ENCODE results near the gene RPUSD1. TPM values are rescaled to one million over a fixed set of nuclear protein-coding genes. Genes with fewer than 3 reads are reported as not detected.
A peak's percentile ranks its signal among the peaks of the same experiment; 100 is the strongest.
"Not testable (repeated sequence)": the region's sequence is repeated elsewhere in the genome, so short reads cannot be mapped to it uniquely, and the experiment has no call there.

Gene RPUSD1
- total RNA-seq, 1 experiment from 2014 or later, result 114 TPM

DNA sequence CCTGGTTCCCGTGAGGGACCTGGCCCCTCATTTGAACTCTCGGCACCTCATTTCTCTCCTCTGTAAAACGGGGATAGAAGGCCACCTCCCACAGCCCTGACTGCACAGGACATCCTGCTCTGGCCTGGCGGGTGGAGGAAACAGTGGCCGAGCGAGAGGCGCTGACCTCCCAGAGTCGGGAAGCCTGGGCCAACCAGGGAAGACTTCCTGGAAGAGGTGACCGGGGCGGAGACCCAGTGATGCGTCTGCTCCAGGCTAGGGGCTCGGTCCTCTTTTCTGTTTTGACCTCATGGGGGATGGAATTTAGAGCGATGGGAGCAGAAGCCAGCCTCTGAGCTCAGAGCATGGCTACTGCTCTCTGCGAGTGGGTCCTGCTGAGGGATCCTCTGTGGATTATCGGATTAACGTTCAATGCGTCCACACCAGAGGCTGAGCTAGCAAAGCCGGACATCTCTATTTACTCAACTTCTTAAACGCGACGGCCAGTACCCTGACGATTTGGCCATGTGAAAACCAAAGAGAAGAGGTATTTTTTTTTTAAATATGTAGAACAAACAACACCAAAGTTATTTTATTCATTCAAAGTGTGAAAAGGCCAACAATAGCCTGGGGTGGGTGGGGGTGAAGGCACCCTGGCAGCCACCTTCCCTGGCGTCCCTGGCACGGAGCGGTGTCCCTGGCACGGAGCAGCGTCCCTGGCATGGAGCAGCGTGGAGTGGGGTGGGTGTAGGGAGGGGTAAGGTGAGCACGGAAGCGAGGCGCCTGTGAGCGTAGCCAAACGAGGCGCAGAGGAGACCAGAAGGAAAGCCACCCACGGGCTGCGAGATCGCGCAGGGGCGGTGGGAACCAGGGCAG lies 36.8 kb downstream of the RPUSD1 start:
- no peak for DNase-seq (ENCODE audit: low read depth)

DNA sequence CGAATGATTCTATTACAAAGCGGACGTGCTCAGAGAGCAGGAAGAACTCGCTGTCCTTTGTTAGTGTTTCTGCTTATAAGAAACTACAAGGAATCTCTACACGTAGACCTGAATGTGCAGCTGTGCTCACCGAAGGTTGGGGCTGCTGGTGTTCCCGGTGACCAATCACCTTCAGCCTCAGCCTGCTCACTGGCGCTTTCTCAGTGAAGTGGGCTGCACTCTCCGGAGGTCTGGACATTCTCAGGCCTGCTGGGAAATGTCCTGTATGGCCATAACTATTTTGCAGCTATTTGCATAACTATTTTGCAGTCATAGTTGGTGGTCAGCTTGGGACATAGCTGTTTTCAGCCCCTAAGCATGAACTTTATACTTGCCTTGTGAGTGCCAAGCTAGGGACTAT lies 37.7 kb downstream of the RPUSD1 start:
- no peak for DNase-seq (ENCODE audit: low read depth)

DNA sequence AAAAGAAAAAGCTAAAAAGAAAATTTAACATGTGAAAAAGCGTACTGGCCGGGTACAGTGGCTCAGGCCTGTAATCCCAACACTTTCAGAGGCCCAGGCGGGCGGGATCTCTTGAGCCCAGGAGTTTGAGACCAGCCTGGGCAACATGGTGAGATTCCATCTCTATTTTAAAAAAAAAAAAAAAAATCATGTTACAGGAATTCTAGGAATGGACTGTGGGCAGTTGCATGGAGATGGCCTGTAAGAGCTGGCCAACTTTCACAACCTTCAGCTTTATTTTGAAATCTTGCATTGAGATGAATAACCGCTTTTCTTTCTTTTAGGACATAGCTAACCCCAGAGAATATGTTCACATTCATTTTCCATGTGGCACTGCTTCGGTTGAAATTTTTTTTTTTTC lies 39.2 kb downstream of the RPUSD1 start:
- no peak for DNase-seq (ENCODE audit: low read depth)

DNA sequence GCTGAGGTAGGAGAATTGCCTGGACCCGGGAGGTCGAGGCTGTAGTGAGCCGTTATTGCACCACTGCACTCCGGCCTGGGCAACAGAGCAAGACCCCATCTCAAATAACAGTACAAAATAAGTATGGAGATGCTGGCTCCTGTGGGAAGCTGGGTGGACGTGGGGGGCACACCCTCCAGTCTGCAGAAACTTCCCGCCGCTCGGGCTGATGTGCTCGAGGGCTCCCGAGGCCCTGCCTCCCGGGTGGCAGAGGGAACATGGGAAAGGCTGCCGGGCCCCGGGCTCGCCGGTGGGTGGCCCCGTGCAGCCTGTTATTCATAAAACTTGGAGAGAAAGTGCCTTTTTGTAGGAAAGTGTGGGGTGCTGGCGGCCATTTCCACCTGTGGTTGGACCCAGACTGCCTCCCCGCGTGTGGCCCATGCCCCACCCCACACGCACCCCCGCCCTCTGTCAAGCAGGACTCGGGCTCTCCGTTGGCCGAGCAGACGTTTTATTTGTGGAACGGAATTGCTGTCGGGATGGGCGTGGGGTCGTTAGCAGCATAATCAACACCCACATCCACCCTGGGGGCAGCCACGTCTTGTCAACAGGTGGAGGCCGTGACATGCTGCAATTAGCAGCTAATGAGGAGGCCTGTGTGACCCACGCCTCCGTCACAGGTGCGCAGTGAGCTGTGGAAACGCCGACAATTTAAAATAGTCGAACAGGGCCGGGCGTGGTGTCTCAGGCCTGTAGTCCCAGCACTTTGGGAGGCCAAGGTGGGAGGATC lies 40.0 kb downstream of the RPUSD1 start:
- DNase-seq (ENCODE audit: low read depth), result no peak

DNA sequence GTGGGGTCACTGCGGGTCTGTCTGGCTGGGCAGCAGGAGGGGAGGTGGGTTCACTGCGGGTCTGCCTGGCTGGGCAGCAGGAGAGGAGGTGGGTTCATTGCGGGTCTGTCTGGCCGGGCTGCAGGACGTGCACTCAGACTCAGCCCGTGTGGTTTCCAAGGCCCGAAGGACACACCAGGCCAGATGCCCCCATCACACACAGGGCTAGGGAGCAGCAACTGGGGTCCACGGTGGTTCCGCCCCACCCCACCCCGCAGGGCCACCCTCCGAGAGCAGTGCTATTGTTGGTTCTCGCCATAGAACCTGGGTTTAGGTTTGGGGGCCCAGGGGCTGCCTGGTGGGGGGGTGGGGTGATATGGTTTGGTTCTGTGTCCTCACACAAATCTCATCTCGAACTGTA lies 41.5 kb downstream of the RPUSD1 start:
- DNase-seq (ENCODE audit: low read depth), result no peak

DNA sequence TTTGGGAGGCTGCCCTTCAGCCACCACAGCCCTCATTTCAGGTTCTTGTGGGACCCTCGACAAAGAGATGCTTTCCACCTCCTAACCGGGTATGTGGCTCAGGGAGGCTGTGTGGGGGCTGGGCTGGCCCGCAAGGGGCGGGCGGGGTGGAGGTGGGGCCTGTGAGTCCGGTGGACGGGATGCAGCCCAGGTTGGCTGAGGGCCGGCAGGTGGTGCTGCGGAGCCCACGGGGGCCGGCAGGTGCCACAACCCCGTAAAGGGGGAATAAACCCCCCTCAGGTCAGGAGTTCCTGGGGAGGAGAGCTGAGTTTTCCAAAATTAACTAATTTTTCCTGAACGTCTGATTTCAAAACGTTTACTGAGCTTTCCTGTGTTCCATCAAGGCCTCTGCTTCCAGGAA lies 42.4 kb downstream of the RPUSD1 start:
- no peak for DNase-seq (ENCODE audit: low read depth)

DNA sequence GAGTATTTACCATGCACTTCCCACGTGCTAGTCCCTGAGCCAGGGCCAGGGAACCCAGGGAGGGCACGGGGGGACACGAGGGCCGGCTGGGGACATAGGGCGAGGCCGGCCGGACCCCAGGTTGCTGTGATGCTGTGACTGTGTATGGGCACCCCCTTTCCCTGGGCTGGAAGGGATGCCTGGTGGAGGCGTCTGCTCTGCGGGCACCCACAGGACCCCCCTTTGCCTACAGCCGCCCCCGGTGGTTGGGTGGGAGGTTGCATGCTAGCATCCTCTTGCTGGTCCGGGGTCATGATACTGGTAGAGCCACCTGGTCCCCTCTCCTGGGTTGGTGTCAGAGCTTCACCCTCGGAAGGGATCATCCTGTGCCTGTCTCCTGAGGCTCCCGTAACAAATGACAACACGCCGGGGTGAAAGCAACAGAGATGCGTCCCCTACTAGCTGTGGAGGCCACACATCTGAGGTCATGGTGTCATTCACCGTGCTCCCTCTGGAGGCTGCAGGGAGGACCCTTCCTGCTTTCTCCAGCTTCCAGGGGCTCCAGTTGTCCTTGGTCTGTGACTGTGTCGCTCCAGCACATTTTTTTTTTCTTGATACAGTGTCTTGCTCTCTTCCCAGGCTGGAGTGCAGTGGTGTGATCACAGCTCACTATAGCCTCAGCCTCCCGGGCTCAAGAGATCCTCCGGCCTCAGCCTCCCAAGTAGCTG lies 44.2 kb downstream of the RPUSD1 start:
- no peak for DNase-seq (ENCODE audit: low read depth)

DNA sequence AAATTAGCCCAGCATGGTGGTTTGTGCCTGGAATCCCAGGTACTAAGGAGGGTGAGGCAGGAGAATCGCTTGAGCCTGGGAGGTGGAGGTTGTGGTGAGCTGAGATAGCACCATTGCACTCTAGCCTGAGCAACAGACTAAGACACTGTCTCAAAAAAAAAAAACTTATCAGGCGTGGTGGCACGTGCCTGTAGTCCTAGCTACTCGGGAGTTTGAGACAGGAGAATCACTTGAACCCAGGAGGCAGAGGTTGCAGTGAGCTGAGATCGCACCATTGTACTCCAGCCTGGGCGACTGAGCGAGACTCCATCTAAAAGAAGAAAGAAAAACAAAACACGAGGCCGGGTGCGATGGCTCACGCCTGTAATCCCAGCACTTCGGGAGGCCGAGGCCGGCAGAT lies 45.3 kb downstream of the RPUSD1 start:
- DNase-seq (ENCODE audit: low read depth), result not testable (repeated sequence)

DNA sequence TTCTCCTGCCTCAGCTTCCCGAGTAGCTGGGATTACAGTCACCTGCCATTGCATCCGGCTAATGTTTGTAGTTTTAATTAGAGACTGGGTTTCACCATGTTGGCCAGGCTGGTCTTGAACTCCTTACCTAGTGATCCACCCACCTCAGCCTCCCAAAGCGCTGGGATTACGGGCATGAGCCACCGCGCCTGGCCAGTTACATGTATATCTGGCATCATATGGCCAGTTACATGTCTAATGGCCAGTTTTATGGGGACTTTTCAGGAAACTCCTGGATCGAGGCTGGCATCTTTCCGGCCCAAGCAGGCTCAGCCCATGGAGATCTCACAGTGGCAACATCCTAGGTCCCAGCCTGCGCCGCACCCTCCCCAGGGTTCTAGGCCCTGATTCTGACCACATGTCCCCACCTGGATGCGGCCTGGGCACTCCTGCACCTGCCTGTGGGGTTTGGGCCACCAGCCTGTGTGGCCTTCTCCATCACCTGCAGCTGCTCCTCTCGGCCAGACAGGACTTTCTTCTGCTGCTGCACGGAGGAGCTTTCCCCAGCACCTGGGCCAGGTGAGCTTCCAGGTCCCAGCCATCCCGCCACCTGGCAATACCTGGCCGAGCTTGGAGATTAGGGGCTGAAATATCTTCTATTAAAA lies 46.1 kb downstream of the RPUSD1 start:
- no peak for DNase-seq (ENCODE audit: low read depth)

DNA sequence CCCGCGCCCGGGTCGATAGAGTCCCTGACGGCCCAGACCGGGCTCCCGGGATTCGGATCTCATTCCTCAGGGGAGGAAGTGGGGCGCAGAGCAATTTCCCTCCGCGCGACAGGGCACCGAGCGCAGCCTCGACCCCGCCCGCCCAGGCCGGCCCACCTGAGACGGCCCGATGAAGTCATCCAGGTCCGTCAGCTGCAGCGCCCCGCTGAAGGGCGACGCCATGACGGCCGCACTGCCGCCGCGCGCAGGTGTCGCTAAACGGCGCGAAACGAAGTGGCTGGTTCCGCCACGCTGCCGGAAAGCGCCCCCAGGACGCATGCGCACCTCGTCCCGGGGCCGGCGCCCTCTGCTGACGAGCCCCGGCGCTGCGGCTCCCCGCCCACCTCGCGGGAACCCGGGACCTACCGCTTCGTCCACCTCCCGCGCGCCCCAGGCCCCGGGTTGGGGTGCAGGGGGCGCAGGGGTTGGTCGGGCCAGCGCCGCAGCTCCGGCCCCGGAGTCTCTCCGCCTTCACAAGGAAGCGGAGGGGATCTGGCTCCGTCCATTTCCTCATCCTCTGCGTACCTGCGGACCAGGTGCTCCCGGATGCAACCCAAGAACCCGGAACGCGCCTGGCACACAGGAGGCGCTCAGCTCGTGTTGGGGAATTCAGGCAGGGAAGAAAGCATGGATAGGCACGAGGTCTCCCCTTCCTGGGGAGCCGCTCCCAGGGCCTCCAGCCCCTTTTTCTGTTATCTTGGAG lies 47.2 kb downstream of the RPUSD1 start, which contains the start of gene CIAO3:
Gene CIAO3 (minus strand): TSS at position 234 of the 742 bp plus-strand sequence. CDS start 12 bp downstream, at position 222.
- DNase-seq (ENCODE audit: low read depth), result peak; percentile 80

DNA sequence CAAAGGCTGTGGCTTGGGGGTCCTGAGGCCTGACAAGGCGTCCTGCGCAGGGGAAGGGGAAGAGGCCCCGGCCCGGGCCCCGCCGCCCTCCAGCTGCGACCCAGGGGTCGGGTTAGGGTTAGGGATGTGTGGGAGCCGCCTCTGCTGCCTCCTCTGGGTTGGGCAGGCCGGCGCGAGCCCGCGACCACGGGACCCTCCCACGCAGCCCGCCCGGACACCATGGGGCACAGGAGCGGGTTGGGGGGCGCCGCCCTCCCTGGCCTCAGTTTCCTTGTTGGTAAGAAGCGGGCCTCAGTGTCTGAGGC lies 47.8 kb downstream of the RPUSD1 start:
- no peak for DNase-seq (ENCODE audit: low read depth)

DNA sequence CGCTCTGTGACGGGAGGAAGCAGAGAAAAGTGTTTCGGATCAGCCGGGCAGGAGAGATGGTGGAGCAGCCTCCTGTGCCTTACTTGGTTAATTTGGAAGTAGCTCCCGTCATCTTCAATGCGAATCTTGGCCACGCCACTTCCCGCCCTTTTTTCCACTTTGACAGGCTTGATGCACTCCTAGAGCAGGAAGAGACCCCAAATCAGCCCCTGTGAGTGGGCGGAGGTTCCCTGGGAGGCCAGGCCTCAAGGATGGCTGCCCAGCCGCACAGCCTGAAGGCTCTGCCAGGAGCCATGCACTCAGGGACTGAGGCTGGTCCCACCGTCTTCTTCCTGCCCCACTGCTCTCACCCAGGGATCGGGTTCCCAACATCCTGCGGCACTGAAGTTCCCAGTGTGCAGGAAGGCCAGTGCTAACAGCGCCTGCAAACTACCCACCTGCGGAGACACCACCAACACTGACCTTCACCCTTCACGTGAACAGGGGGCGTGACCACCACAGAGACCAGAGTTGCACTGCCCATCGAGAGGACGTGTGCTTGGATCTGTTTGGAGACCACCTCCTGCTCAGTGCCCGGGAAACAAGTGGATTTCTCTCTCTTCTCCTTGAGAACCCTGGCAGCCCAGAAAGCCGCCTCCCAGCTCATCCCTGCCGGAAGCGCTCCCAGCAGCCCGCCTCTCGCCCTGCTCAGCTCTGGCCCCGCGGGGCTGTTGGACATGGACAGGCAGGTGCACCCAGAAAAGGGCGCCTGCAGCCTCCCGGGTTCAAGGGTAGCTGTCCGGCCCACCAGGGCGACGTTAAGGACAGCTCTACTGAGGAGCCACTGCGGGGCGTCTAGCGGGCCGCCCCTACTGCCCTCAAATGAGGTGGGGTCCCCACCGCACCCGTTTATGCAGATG lies 48.4 kb downstream of the RPUSD1 start:
- DNase-seq (ENCODE audit: low read depth), result no peak

DNA sequence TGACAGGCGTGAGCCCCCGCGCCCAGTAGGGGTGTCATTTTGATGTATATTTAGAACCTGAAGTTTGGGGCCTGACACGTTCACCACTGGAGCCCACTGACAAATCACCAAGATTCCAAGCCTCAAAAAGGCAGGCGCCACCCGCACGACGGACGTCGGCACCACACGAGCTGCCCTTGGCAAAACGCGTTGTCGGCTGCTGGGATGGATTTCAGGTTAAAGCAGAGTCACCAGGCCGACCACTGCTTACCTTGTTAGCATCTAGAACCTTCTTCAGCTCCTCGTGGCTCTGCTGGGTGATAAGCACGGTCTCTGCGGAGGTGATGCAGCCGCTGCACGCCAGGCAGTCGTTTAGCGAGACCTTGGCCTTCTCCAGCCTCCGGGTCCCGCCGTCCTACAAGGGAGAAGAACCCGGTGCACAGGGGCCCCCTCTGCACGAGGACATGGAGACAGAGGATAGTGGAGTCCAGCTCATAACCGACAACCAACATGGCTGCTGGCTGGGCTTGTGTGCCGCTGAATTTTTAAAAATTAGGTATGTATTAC lies 51.2 kb downstream of the RPUSD1 start:
- no peak for DNase-seq (ENCODE audit: low read depth)

DNA sequence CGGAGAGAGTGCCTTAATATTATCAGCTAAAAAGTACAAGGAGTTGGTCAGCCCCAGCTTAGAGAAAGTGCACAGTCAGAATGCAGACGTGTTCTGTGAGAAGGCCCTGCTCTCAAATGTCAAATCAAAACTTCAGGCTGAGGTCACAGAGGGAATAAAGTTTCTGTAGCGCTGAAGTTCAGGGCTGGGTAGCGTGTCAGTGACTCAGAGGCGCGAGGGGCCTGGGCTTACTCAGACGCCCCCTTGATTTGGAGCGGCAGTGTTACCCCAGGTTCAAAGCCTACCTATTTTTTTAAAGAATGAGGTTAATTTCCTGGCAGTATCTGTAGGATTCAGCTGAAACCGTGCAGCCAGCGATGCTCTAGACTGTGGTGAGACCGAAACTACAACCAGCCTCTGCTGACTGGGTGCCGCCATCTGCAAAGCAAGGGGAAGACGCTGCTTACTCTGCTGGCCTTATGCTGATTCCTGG lies 52.2 kb downstream of the RPUSD1 start:
- DNase-seq (ENCODE audit: low read depth), result no peak

DNA sequence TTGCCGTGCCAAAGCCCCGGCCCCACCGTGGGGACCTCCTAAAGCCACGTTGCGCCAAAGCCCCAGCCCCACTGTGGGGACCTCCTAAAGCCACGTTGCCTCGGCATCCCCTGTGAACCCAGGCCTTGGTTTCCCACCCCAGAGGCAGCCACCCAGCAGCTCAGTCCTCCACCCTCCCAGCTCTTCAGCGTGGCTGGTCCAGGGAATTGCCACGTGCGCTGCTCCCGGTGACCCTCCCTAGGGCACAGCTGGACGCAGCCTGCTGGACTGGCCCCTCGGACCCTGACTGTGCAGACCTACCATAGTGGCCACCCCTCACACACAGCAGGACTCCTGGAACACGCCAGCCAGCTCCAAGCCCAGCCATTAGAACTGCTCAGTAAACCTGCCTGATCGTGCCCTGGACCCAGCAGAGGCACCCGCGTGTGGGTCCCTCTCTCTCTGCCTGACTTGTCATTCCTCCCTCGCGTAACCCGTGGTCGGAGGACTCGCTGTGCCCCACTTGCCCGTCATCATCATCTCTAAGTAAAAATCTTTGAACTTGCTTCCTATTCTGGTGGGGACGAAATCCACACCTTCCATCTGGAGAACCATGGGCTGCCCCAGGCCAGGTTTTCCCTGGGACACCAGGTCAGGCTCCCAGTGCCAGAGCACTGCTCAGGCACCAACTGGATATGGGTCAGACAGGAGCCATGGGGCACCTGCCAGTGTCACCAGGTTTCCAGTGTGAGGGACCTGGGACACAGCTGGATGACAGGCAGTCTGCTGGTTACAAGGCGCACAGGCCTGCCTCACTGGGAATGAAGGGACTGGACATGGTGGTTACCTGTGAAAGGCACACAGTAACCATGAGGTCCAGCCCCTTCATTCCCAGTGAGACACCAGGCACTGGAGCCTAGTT lies 53.0 kb downstream of the RPUSD1 start:
- DNase-seq (ENCODE audit: low read depth), result no peak
